GM12878 (cell line): ENCODE measurements around the gene GRM1. TPM values are rescaled to one million over a fixed set of nuclear protein-coding genes. Genes with fewer than 3 reads are reported as not detected.
A peak's percentile ranks its signal among the peaks of the same experiment; 100 is the strongest.

ENCODE experiments used
- ATAC-seq: fragments of 200-7000 bp; cut with Tn5 transposase; 3 replicates; pipeline ENCODE4 v1.9.1; 2020; ENCODE audit warnings: mild to moderate bottlenecking, moderate library complexity
- BruUV-seq: library from RNA; stranded (reverse); fragments of 400-500 nt; replicated peaks from 2 replicates; lab custom pipeline; 2021; lab: Mats Ljungman, UMichigan
- CTCF ChIA-PET: fragments of 300-600 bp; sonication (Branson Sonifier 250); formaldehyde crosslinking; extraction: SDS; loops from one replicate; lab custom pipeline; 2021; ENCODE audit warnings: inconsistent platforms; lab: Yijun Ruan, JAX
- POLR2A ChIA-PET: fragments of 350-600 bp; formaldehyde crosslinking; extraction: SDS; loops from one replicate; lab custom pipeline; 2021; ENCODE audit warnings: inconsistent platforms; lab: Charles Lee
- RAD21 ChIA-PET: fragments of 300-600 bp; sonication (Branson Sonifier 250); formaldehyde crosslinking; loops from one replicate; lab custom pipeline; 2023; ENCODE audit warnings: antibody characterized with exemption; ENCODE audit not compliant: unreplicated experiment; lab: Charles Lee
- SMC1A ChIA-PET: fragments of 300-600 bp; sonication (Branson Sonifier 250); formaldehyde crosslinking; loops from one replicate; lab custom pipeline; 2023; ENCODE audit not compliant: unreplicated experiment, uncharacterized antibody; lab: Charles Lee
- DNase-seq: peaks from one replicate; pipeline ENCODE4 v3.0.0-alpha.2; 2011; ENCODE audit warnings: low read depth, low spot score
- FAIRE-seq: peaks from 3 replicates; lab custom pipeline; 2011; peaks lifted over from hg19 to GRCh38; lab: Jason Lieb, UNC
- H2AFZ ChIP-seq: 2 replicates; pipeline ENCODE4 v1.6.0; 2011; ENCODE audit warnings: low read depth, low read length, control low read depth; ENCODE audit not compliant: control insufficient read depth
- H3K27ac ChIP-seq: 2 replicates; pipeline ENCODE4 v1.5.1; 2011; ENCODE audit warnings: control low read depth; ENCODE audit not compliant: control insufficient read depth, insufficient read depth
- H3K27me3 ChIP-seq, 2 experiments: replicated peaks in 1 of 2; 2 replicates each; pipeline versions ENCODE4 v1.6.0 to v1.6.1; 2011; ENCODE audit warnings: low read length in 1 of 2; ENCODE audit not compliant: control insufficient read depth in 2 of 2, insufficient read depth in 2 of 2
- H3K36me3 ChIP-seq, 2 experiments: 2 replicates each; pipeline ENCODE4 v1.5.1; 2011; ENCODE audit warnings: low read length in 1 of 2; ENCODE audit not compliant: control insufficient read depth in 2 of 2, insufficient read depth in 2 of 2
- H3K4me1 ChIP-seq: 2 replicates; pipeline ENCODE4 v1.6.1; 2011; ENCODE audit warnings: mild to moderate bottlenecking, low read length, moderate library complexity, mixed read lengths; ENCODE audit not compliant: control insufficient read depth, insufficient read depth
- H3K4me2 ChIP-seq: 2 replicates; pipeline ENCODE4 v1.6.0; 2011; ENCODE audit warnings: control low read depth; ENCODE audit not compliant: control insufficient read depth, insufficient read depth
- H3K4me3 ChIP-seq: fragments of 200-600 bp; sonication (generic); 2 replicates; pipeline ENCODE4 v1.5.1; 2016
- H3K79me2 ChIP-seq: 2 replicates; pipeline ENCODE4 v1.6.0; 2011; ENCODE audit warnings: low read length; ENCODE audit not compliant: control insufficient read depth, insufficient read depth
- H3K9ac ChIP-seq: 2 replicates; pipeline ENCODE4 v1.8.0; 2011; ENCODE audit warnings: low read length, control low read depth, mixed read lengths; ENCODE audit not compliant: control insufficient read depth, insufficient read depth
- H3K9me3 ChIP-seq: replicated peaks from 3 replicates; pipeline ENCODE4 v1.5.1; 2011; ENCODE audit warnings: mild to moderate bottlenecking, low read length; ENCODE audit not compliant: control insufficient read depth, insufficient read depth
- H4K20me1 ChIP-seq: 2 replicates; pipeline ENCODE4 v1.6.0; 2011; ENCODE audit not compliant: control insufficient read depth, insufficient read depth
- BMI1 ChIP-seq: fragments of 450-650 bp; IDR thresholded peaks from 2 replicates; pipeline ENCODE4 v1.6.1; 2016; ENCODE audit warnings: mild to moderate bottlenecking, moderate library complexity, borderline replicate concordance
- DPF2 ChIP-seq: fragments of 450-650 bp; IDR thresholded peaks from 2 replicates; pipeline ENCODE4 v1.6.1; 2017; ENCODE audit warnings: mild to moderate bottlenecking
- E2F8 ChIP-seq: fragments of 450-650 bp; IDR thresholded peaks from 2 replicates; pipeline ENCODE4 v1.6.1; 2018; ENCODE audit warnings: mild to moderate bottlenecking, low read depth, moderate library complexity; ENCODE audit not compliant: partially characterized antibody
- IKZF2 ChIP-seq, 2 experiments: fragments of 450-650 bp; IDR thresholded peaks; 2 replicates each; pipeline ENCODE4 v1.6.1; 2017; ENCODE audit warnings: mild to moderate bottlenecking in 2 of 2, moderate library complexity in 2 of 2
- LARP7 ChIP-seq: fragments of 450-650 bp; IDR thresholded peaks from 2 replicates; pipeline ENCODE4 v1.6.1; 2017; ENCODE audit warnings: mild to moderate bottlenecking
- PML ChIP-seq: IDR thresholded peaks from 2 replicates; pipeline ENCODE4 v1.6.1; 2012; ENCODE audit warnings: low read length, inconsistent platforms
- REST ChIP-seq: IDR thresholded peaks from 2 replicates; pipeline ENCODE4 v1.6.1; 2012; ENCODE audit warnings: mild to moderate bottlenecking, low read depth, low read length
- TCF12 ChIP-seq: IDR thresholded peaks from 2 replicates; pipeline ENCODE4 v1.6.1; 2011; ENCODE audit warnings: low read depth, mild to moderate bottlenecking, low read length
- ZBTB11 ChIP-seq: fragments of 450-650 bp; formaldehyde crosslinking; IDR thresholded peaks from 2 replicates; pipeline ENCODE4 v1.5.0; 2022; ENCODE audit warnings: mild to moderate bottlenecking, missing genetic modification characterization
- ZNF24 ChIP-seq: fragments of 450-650 bp; IDR thresholded peaks from 2 replicates; pipeline ENCODE4 v1.6.1; 2017; ENCODE audit warnings: antibody characterized with exemption, mild to moderate bottlenecking
- WGBS: methylation state at CpG from one replicate; pipeline ENCODE4 v1.1.6; 2016; ENCODE audit warnings: low lambda C conversion rate; ENCODE audit not compliant: insufficient replicate concordance, insufficient coverage; ENCODE audit errors: missing lambda C conversion rate; 5-methylcytosine and 5-hydroxymethylcytosine counted together
- in situ Hi-C: fragments of 300-500 bp; cut with MboI; formaldehyde crosslinking; loops from 9 replicates; pipeline ENCODE4 v1.14.3; 2018; ENCODE audit warnings: mixed read lengths
- intact Hi-C: fragments of 100-400 bp; cut with micrococcal nuclease; formaldehyde crosslinking; loops from one replicate; pipeline ENCODE4 v1.14.2; 2022; ENCODE audit not compliant: unreplicated experiment
- polyA plus RNA-seq, 11 experiments: library from polyadenylated mRNA; depleted of rRNA in 4 of 11; unstranded in 6 of 11; stranded (reverse) in 5 of 11; fragments of >200 nt; fragmentation: Nextera tagmentation in 4 of 11; fragmentation: Illumina TruSeq in 1 of 11; extraction: Ambion mirVana in 4 of 11; extraction: Trizol in 1 of 11; gene quantifications; 1 replicate in 1 of 11; 2 replicates in 10 of 11; pipeline versions ENCODE4 v1.2.1 to v1.2.3, GENCODE V29; 2011 to 2016; ENCODE audit warnings: inconsistent platforms in 2 of 11, missing spikeins in 2 of 11, low read depth in 1 of 11
- total RNA-seq, 4 experiments: library from RNA; depleted of rRNA in 3 of 4; stranded (reverse); fragments of >200 nt in 3 of 4; fragmentation: Illumina TruSeq in 1 of 4; extraction: Trizol in 1 of 4; gene quantifications; 2 replicates each; pipeline versions ENCODE4 v1.2.1 to v1.2.3, GENCODE V29; 2013 to 2021

Gene GRM1
- total and polyA plus RNA-seq, 10 of the 15 experiments (the other 5 are each of a cell fraction or from before 2014, with no cell fraction given): 0.04 TPM; not detected in 9

GRCh38 chr6:146149770-146150169 is 120.9 kb downstream of the GRM1 start (continued):
- TF ChIP-seq REST (no peak), DPF2 (no peak), ZBTB11 (CRISPR knock-in tag) (no peak), LARP7 (no peak)

- ChIA-PET POLR2A (no interaction called here), CTCF (no interaction called here), SMC1A (interaction anchor here (0.6 kb wide), 1 partner anchor 8 kb away, joined by 3 read pairs; no protein-coding TSS in a partner anchor), RAD21 (no interaction called here)
- Histone ChIP-seq H3K4me2 (peak overlapping the region; percentile 60), H3K4me1 (peaks cover 8% of the 10 kb centered on the region), H3K9ac (no peak overlapping the region), H3K27me3 (no peaks in the 10 kb centered on the region), H3K79me2 (no peaks in the 10 kb centered on the region), H3K36me3 (no peaks in the 10 kb centered on the region), H3K4me3 (no peak overlapping the region), H3K9me3 (no peaks in the 10 kb centered on the region), H4K20me1 (no peaks in the 10 kb centered on the region), H2AFZ (peak overlapping the region; percentile 41), H3K27ac (no peak overlapping the region)
- WGBS: 0% methylated on average over 4 of the region's 4 CpGs
- in situ Hi-C loops (no loop called here), intact Hi-C loops (no loop called here)
- DNase-seq (peak; percentile 13), FAIRE-seq (peak; percentile 96), ATAC-seq (peak; percentile 96)
- no TSS peak for BruUV-seq
- TF ChIP-seq PML (no peak), TCF12 (no peak), E2F8 (no peak), BMI1 (no peak), ZNF24 (no peak), IKZF2 (IDR thresholded peaks at IDR 0.05) (no peak)
Measured at GRCh38 chr6:146153040-146153758, 124.3 kb downstream of the GRM1 start.
